ENCODE measurements around the gene SPATC1L. TPM values are rescaled to one million over a fixed set of nuclear protein-coding genes. Genes with fewer than 3 reads are reported as not detected.

Gene SPATC1L
- total RNA-seq (2022; extraction: Qiagen RNA extraction) = 0.28 to 0.68 TPM (median 0.62 TPM) in 5 replicates

DNA sequence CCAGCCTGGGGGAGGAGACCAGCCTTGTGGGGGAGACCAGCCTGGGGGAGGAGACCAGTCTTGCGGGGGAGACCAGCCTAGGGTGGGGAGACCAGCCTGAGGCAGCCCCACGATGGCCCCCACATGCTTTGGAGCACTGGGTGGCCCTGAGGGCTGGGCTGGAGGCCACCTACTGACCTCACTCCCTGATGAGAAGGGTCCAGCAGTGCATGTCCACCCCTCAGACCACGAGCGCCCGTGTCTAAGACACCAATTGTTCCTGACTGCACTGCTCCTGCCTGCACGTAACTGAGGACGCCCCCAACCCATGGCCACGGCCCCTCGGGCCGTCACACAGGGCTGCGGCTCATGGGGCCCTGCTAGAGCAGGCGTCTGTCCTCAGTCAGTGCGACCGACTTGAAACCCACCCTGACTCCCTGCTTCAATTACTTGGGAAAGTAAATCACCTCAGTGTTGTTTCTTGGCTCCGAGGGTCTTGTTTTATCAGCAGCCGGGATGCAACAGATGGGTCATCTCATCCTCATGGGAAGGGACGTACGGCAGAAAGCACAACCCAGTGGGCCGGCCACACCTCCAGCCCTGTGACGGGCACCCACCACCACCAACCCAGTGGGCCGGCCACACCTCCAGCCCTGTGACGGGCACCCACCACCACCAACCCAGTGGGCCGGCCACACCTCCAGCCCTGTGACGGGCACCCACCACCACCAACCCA lies at the start of gene SPATC1L:
Gene SPATC1L (minus strand): TSS at position 550 of the 715 bp plus-strand sequence. CDS start 1,643 bp downstream, outside the sequence.

DNA sequence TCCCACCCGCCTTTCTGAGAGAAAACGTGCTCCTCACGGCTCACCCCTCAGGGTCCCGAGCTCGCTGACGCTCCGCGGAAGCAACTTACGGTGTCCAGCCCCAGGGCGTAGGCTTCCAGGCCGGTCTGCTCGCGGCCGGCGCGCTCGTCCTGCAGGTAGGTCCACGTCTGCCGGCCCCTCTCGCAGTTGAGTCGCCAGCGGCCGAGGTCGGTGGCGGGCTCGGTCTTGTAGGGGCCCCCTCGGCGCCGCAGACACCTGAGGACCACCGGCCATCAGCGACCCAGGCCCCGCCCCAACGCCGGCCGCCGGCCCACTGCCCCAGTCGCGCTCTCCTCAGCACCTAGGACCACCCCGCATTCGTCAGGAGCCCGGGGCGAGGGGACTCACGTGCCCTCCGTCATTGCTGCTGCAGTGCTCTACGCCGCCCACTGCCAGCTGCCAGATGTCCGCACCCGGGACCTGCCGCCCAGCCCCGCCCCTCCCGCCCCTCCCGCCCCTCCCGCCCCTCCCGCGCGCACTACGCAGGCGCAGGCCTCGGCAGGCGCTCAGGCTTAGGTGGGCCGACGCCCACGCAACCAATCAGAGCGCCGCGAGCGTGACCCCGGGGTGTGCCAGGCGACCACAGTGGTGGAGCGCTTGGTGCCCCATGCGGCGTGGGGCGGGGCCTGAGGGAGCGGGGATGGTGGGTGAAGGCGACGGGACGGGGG lies 44.2 kb upstream of the SPATC1L start, which contains the start of gene LSS:
Gene LSS (minus strand): TSS at position 430 of the 707 bp plus-strand sequence. CDS start 29 bp downstream, at position 401.

DNA sequence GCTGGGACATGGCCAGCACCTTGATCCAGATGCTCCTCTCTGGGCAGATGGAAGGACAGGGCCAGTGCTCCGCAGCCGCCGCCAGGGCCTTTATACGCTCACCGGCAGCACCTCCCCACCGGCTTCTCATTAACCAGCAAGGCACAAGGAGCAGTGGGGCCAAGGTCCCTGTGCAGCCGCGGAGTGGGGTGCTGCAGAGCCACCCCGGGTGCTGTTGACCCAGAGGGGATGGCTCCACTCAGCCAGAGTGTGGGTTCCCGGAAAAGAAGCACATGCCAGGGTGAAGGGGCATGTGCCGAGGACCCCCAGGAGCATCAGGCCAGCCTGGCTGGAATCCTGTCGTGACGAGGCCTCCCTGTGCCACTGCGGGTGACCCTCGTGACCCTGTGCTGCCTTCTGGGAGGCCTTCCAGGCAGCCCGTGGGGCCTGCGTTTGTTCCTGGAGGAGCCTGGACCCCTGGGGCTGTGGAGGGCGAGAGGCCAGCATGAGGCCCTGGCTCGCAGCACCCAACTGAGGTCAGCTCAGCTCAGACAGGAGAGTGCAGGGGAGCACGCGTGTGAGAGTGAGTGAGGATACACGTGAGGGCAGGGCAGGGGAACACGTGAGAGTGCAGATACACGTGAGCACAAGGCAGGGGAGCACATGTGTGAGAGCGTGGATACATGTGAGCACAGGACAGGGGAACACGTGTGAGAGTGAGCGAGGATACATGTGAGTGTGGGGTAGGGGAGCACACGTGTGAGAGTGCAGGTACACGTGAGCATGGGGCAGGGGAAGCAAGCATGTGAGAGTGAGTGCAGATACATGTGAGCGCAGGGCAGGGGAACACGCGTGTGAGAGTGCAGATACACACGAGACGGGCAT lies 28.5 kb downstream of the SPATC1L start, which contains the start of gene FTCD:
Gene FTCD (minus strand): TSS at position 66 of the 864 bp plus-strand sequence. CDS start 56 bp downstream, at position 10.

Other genes starting within 250 kb of the SPATC1L start
- gene COL6A1, start 202.7 kb downstream of the SPATC1L start, total RNA-seq (2022; extraction: Qiagen RNA extraction) = 18.1 to 24.1 TPM (median 21.7 TPM) in 5 replicates
- 16.1 to 18.9 TPM (median 17.7 TPM) in 5 replicates for gene COL6A2, start 86.3 kb downstream of the SPATC1L start, total RNA-seq (2022; extraction: Qiagen RNA extraction)
- gene FTCD, start 28.9 kb downstream of the SPATC1L start, total RNA-seq (2022; extraction: Qiagen RNA extraction) = 0.23 to 0.24 TPM (median 0.23 TPM) in 3 of 5 replicates, not detected in the others
- 14.3 to 17.4 TPM (median 16.9 TPM) in 5 replicates for gene LSS, start 44.3 kb upstream of the SPATC1L start, total RNA-seq (2022; extraction: Qiagen RNA extraction)
- gene MCM3AP, start 101.2 kb upstream of the SPATC1L start, total RNA-seq (2022; extraction: Qiagen RNA extraction) = 30.6 to 40.3 TPM (median 35.6 TPM) in 5 replicates
- gene YBEY, start 101.9 kb upstream of the SPATC1L start, total RNA-seq (2022; extraction: Qiagen RNA extraction) = 25.5 to 28.5 TPM (median 28.1 TPM) in 5 replicates
- gene C21orf58, start 139.4 kb upstream of the SPATC1L start, total RNA-seq (2022; extraction: Qiagen RNA extraction) = 3.5 to 4.8 TPM (median 4.4 TPM) in 5 replicates
- 13.5 to 15.4 TPM (median 13.9 TPM) in 5 replicates for gene PCNT, start 139.7 kb upstream of the SPATC1L start, total RNA-seq (2022; extraction: Qiagen RNA extraction)